Smooth muscle cell of the brain vasculature (primary cell): Measurements from ENCODE around the gene PLA2R1.

Experiments used
- DNase-seq: peaks from one replicate; pipeline ENCODE4 v3.0.0-alpha.2; 2012; ENCODE audit warnings: low read depth, low spot score

PLA2R1 gene

GRCh38 chr2:160062292-160063005 is at the start of gene PLA2R1:
Gene PLA2R1, minus strand, starts transcription at chr2:160062615. Its CDS starts 212 bp downstream, at chr2:160062403.
- no peak for DNase-seq

GRCh38 chr2:160110674-160111239 is 48.3 kb upstream of the PLA2R1 start:
- DNase-seq, result no peak

GRCh38 chr2:160109939-160110673 is 47.7 kb upstream of the PLA2R1 start:
- peak; percentile 57 for DNase-seq

- DNase-seq, result no peak
Measured at GRCh38 chr2:160109243-160109642, 46.8 kb upstream of the PLA2R1 start.

GRCh38 chr2:160108646-160109045 is 46.2 kb upstream of the PLA2R1 start:
- no peak for DNase-seq

GRCh38 chr2:160105366-160105765 is 43.0 kb upstream of the PLA2R1 start:
- DNase-seq, result no peak

GRCh38 chr2:160104115-160104514 is 41.7 kb upstream of the PLA2R1 start:
- DNase-seq, result no peak

GRCh38 chr2:160097326-160097725 is 34.9 kb upstream of the PLA2R1 start:
- no peak for DNase-seq

GRCh38 chr2:160096409-160096808 is 34.0 kb upstream of the PLA2R1 start:
- DNase-seq, result no peak

GRCh38 chr2:160092445-160092844 is 30.0 kb upstream of the PLA2R1 start:
- no peak for DNase-seq

- no peak for DNase-seq
Measured at GRCh38 chr2:160091381-160091780, 29.0 kb upstream of the PLA2R1 start.

- DNase-seq, result no peak
Measured at GRCh38 chr2:160087854-160088745, 25.7 kb upstream of the PLA2R1 start.

- DNase-seq, result no peak
Measured at GRCh38 chr2:160085662-160086061, 23.2 kb upstream of the PLA2R1 start.

- no peak for DNase-seq
Measured at GRCh38 chr2:160077912-160078810, 15.7 kb upstream of the PLA2R1 start.

GRCh38 chr2:160076914-160077313 is 14.5 kb upstream of the PLA2R1 start:
- no peak for DNase-seq

GRCh38 chr2:160076241-160076640 is 13.8 kb upstream of the PLA2R1 start:
- no peak for DNase-seq

- peak; percentile 93 for DNase-seq
Measured at GRCh38 chr2:160075171-160075570, 12.8 kb upstream of the PLA2R1 start.

- DNase-seq, result no peak
Measured at GRCh38 chr2:160073284-160073888, 11.0 kb upstream of the PLA2R1 start.

GRCh38 chr2:160068906-160069305 is 6.5 kb upstream of the PLA2R1 start:
- no peak for DNase-seq

GRCh38 chr2:160064916-160065315 is 2.5 kb upstream of the PLA2R1 start:
- no peak for DNase-seq
